HL-60 (cell line): ENCODE data around the gene UBASH3A.

Experiments
- DNase-seq, 2 experiments: peaks; one replicate each; pipeline ENCODE4 v3.0.0-alpha.2; 2010 to 2020; ENCODE audit warnings: low read depth in 1 of 2, low spot score in 1 of 2
- H3K27ac ChIP-seq: fragments of 250-450 bp; sonication (Bioruptor Pico); replicated peaks from 2 replicates; pipeline ENCODE4 v1.5.1; 2020; ENCODE audit warnings: mild to moderate bottlenecking, moderate library complexity
- H3K27me3 ChIP-seq: fragments of 250-450 bp; sonication (Bioruptor Pico); 2 replicates; pipeline ENCODE4 v1.5.1; 2021; ENCODE audit warnings: mild to moderate bottlenecking, moderate library complexity; ENCODE audit not compliant: insufficient read depth, poor library complexity, severe bottlenecking
- H3K4me3 ChIP-seq: replicated peaks from 2 replicates; pipeline ENCODE4 v1.5.1; 2011; ENCODE audit warnings: mild to moderate bottlenecking, control low read depth, low read length; ENCODE audit not compliant: insufficient read depth
- CTCF ChIP-seq: IDR thresholded peaks from one replicate; pipeline ENCODE4 v1.5.1; 2011; ENCODE audit warnings: low read length, control low read depth, inconsistent platforms; ENCODE audit not compliant: insufficient read depth
- GABPA ChIP-seq: IDR thresholded peaks from 2 replicates; pipeline ENCODE4 v1.6.1; 2012; ENCODE audit warnings: low read depth
- POLR2AphosphoS5 ChIP-seq: IDR thresholded peaks from 2 replicates; pipeline ENCODE4 v1.6.1; 2012; ENCODE audit warnings: low read depth
- REST ChIP-seq: IDR thresholded peaks from 2 replicates; pipeline ENCODE4 v1.6.1; 2012; ENCODE audit warnings: low read depth; ENCODE audit not compliant: insufficient replicate concordance
- SPI1 ChIP-seq: IDR thresholded peaks from 2 replicates; pipeline ENCODE4 v1.6.1; 2012; ENCODE audit warnings: low read depth, mild to moderate bottlenecking, borderline replicate concordance

Gene UBASH3A

GRCh38 chr21:42489991-42490390 lies 86.3 kb downstream of the UBASH3A start:
- no peak for DNase-seq
- TF ChIP-seq SPI1, result no peak
- no peak for TF ChIP-seq CTCF
- TF ChIP-seq REST, result no peak
- no peak for TF ChIP-seq POLR2AphosphoS5
- no peak for TF ChIP-seq GABPA
- Histone ChIP-seq H3K27me3 (peaks cover 5% of the 10 kb centered on the region), H3K4me3 (no peak overlapping the region), H3K27ac (no peak overlapping the region)

GRCh38 chr21:42490720-42491119 lies 87.0 kb downstream of the UBASH3A start:
- Histone ChIP-seq H3K27me3 (peaks cover 12% of the 10 kb centered on the region), H3K4me3 (no peak overlapping the region), H3K27ac (no peak overlapping the region)
- no peak for TF ChIP-seq GABPA
- no peak for TF ChIP-seq REST
- no peak for TF ChIP-seq CTCF
- TF ChIP-seq SPI1, result no peak
- TF ChIP-seq POLR2AphosphoS5, result no peak
- no peak for DNase-seq

GRCh38 chr21:42491328-42491727 lies 87.6 kb downstream of the UBASH3A start:
- no peak for TF ChIP-seq GABPA
- no peak for TF ChIP-seq CTCF
- no peak for TF ChIP-seq SPI1
- no peak for TF ChIP-seq REST
- TF ChIP-seq POLR2AphosphoS5, result no peak
- DNase-seq, result no peak
- Histone ChIP-seq H3K27me3 (peaks cover 12% of the 10 kb centered on the region), H3K27ac (no peak overlapping the region), H3K4me3 (no peak overlapping the region)
